GM12872 (cell line): ENCODE measurements around the gene TACC3.

Experiments
- CTCF ChIP-seq: IDR thresholded peaks from 3 replicates; pipeline ENCODE4 v1.5.1; 2011; ENCODE audit warnings: low read depth, mild to moderate bottlenecking, low read length, moderate library complexity; ENCODE audit not compliant: insufficient read depth

The TACC3 gene

GRCh38 chr4:1790005-1790404, 68.7 kb downstream of the TACC3 start:
- TF ChIP-seq CTCF, result no peak

DNA sequence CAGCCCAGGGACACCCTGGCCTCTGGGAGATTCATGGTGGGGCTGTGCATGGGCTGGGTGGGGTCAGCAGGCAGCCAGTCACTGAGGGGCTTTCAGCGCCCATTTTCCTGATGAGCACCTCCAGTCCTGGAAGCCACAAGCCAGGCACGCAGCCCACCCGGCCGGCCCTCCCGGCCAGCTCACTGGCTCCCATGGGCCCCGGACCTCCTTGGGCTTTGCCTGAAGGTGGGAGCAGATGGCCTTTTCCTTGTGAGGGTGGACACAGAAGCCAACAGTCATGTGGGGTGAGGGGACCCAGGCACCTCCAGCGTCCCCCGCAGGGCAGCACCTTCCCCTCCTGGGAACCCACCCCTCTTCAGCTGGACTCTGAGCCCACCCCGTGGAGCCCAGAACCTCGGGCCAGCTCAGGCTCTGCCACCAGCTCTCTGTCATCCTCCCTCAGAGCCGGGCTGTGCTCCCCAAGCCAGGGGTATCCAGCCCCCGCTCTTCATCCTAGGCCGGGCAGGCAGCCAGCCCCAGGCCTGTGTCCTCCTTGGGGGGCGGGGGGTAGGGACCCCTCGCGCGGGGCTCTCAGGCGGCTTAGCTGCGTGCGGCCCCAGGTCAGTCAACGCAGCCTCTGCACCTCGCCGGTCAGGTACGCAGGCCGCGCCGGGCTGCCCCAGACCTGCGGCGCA, 71.0 kb downstream of the TACC3 start:
- TF ChIP-seq CTCF, result no peak

DNA sequence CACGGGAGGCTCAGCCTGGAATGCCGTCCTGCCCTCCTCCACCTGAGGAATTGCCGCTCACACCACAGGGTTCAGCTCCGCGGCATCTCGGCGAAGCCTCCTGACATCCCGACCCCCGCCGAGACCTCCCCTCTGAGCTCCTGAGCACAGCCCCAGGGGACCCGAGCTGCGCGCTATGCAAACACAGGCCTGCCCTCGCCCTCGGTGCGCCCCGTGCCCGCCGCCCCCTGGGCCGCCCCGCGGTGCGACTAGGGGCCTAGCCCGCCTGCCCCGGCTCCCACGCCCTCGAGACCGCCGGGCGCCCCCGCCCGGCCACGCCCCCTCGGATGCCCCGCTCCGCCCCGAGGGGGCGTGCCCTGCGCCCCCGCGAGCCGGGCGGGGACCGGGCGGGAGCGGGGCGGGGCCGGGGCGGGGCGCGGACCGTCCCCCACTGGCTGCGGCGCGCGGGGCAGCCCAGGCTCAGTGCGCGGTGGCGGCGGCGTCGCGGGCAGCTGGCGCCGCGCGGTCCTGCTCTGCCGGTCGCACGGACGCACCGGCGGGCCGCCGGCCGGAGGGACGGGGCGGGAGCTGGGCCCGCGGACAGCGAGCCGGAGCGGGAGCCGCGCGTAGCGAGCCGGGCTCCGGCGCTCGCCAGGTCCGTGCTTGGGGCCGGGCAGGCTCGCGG, 71.6 kb downstream of the TACC3 start, which contains the start of gene FGFR3:
TSS of gene FGFR3 (plus strand) at position 462 of the 664 bp plus-strand sequence. CDS start 642 bp downstream, outside the sequence.
- no peak for TF ChIP-seq CTCF

DNA sequence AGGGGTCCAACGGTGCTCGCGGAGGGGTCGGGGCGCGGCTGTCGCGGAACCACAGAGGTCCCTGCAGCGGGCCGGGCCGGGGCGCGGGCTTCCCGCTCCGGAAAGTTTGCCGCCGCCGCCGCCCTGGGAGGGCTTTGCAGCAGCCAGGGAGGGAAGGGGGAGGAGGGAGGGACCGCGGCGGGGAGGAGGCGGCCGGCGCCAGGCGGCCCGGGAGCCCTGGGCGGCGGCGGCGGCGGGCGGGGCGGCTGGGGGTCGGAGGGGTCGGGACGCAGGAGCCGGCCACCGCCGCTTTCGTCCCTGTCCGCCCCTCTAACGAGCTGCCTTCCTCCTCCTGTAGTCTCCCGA, 72.1 kb downstream of the TACC3 start:
- no peak for TF ChIP-seq CTCF

- TF ChIP-seq CTCF, result no peak
Measured at GRCh38 chr4:1793940-1794808, 72.9 kb downstream of the TACC3 start.
